Lung (tissue), 12 donors: ENCODE data around the gene GPC5. TPM values are rescaled to one million over a fixed set of nuclear protein-coding genes. Genes with fewer than 3 reads are reported as not detected.

Source experiments
- ATAC-seq: fragments of 200-7000 bp; cut with Tn5 transposase; one replicate; pipeline ENCODE4 v1.9.1; 2020; ENCODE audit warnings: moderate number of reproducible peaks; ENCODE audit not compliant: insufficient read depth, low FRiP score
- DNase-seq, 3 donors: peaks; one replicate each; pipeline ENCODE4 v3.0.0-alpha.2; 2013 to 2017
- H3K27ac ChIP-seq, 2 donors: one replicate each; pipeline ENCODE4 v1.5.1; 2013; ENCODE audit warnings: mild to moderate bottlenecking in 2 of 2, moderate library complexity in 2 of 2, control low read depth in 1 of 2, inconsistent platforms in 1 of 2, low read depth in 1 of 2, low read length in 1 of 2
- H3K27me3 ChIP-seq, 3 donors: one replicate each; pipeline ENCODE4 v1.5.1; 2013; ENCODE audit warnings: low read length in 2 of 3; ENCODE audit not compliant: control insufficient read depth in 3 of 3, insufficient read depth in 3 of 3
- H3K36me3 ChIP-seq, 4 donors: one replicate each; pipeline ENCODE4 v1.5.1; 2013; ENCODE audit warnings: low read length in 4 of 4, mild to moderate bottlenecking in 1 of 4, moderate library complexity in 1 of 4; ENCODE audit not compliant: control insufficient read depth in 4 of 4, insufficient read depth in 4 of 4
- H3K4me1 ChIP-seq, 5 donors: one replicate each; pipeline ENCODE4 v1.5.1; 2013; ENCODE audit warnings: low read length in 5 of 5, mild to moderate bottlenecking in 2 of 5, moderate library complexity in 1 of 5; ENCODE audit not compliant: control insufficient read depth in 5 of 5, insufficient read depth in 5 of 5
- H3K4me3 ChIP-seq: one replicate; pipeline ENCODE4 v1.5.1; 2013; ENCODE audit warnings: mild to moderate bottlenecking, control low read depth, moderate library complexity
- H3K9ac ChIP-seq, 2 donors: one replicate each; pipeline ENCODE4 v1.5.1; 2013; ENCODE audit warnings: low read length in 2 of 2, control low read depth in 1 of 2; ENCODE audit not compliant: insufficient read depth in 1 of 2
- H3K9me3 ChIP-seq, 4 donors: one replicate each; pipeline ENCODE4 v1.5.1; 2013; ENCODE audit warnings: low read length in 3 of 4, mild to moderate bottlenecking in 1 of 4, moderate library complexity in 1 of 4; ENCODE audit not compliant: control insufficient read depth in 4 of 4, insufficient read depth in 3 of 4
- WGBS, 2 donors: extraction: QIAGEN DNeasy Blood & Tissue Kit; methylation state at CpG; one replicate each; pipeline ENCODE4 v1.1.7; 2013; 5-methylcytosine and 5-hydroxymethylcytosine counted together
- polyA plus RNA-seq, 2 donors: library from polyadenylated mRNA; stranded (reverse); fragments of 200-250 nt; gene quantifications; one replicate each; pipeline ENCODE4 v1.2.1, GENCODE V29; 2013
- total RNA-seq, 2 donors: library from RNA; depleted of rRNA in 1 of 2; stranded (reverse); fragments of >200 nt in 1 of 2; gene quantifications; one replicate each; pipeline ENCODE4 v1.2.1, GENCODE V29; 2014 to 2021
- TF ChIP-seq, protein P1 (sequence below): IDR thresholded peaks from 2 replicates; pipeline ENCODE4 v1.5.1; 2012; ENCODE audit warnings: mild to moderate bottlenecking; ENCODE audit errors: control extremely low read depth, extremely low read depth
- donor health status: control.
- donor health status: control.
- donor health status: Bipolar disorder and iron deficiency.
- donor health status: healthy.
- donor health status: DM: yes; HTN: yes; CAD: no.

Gene GPC5
- total and polyA plus RNA-seq, 4 donors = 0.55 to 37.3 (median 4.4) TPM

DNA sequence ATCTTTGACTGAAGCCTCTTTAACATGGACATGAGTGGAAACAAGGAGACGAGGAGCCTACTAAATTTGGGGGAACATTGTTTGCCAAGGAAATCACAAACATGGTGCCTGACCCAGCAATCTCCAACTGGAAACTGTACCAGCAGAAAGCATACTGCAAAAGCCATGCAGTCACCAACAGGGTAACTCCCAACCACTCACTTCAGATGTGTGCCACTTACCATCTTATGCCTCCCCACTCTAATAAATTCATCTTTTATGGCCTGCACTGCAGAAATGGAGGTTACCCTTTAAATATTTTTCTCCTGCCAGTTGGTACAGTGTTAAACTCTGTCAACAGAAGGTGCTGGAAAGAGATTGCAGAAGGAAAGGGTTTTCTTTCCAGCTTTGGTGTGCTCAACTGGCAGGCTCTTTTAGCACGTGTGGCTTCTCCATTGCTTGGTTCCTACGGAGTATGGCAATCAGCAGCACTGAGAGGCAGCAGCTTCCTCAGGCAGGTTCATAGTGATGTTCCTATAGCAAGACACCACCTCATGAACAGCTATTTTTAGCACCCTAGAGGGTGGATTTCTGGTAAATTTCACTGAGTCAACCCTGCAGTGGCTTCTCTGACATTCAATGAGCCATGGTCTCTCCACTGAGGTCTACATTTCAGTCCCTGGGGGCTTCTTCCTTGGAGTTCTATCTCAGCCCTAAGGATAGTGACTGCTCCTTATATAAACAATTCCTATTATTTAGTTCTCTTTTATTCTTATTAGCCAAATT lies 29.6 kb upstream of the GPC5 start:
- no peak for ATAC-seq
- H3K4me3 ChIP-seq = no peak overlapping the region
- DNase-seq = no peak
- no peaks in the 10 kb centered on the region for H3K27me3 ChIP-seq
- H3K9ac ChIP-seq = no peak overlapping the region
- no peaks in the 10 kb centered on the region for H3K36me3 ChIP-seq
- no peaks in the 10 kb centered on the region for H3K9me3 ChIP-seq
- H3K27ac ChIP-seq = no peak overlapping the region
- peaks cover 0 to 4% (median 0%) of the 10 kb centered on the region in 5 donors for H3K4me1 ChIP-seq
- 83 to 94% methylated on average over 3 of the region's 3 CpGs for WGBS, 2 donors
- TF ChIP-seq, protein P1, sequence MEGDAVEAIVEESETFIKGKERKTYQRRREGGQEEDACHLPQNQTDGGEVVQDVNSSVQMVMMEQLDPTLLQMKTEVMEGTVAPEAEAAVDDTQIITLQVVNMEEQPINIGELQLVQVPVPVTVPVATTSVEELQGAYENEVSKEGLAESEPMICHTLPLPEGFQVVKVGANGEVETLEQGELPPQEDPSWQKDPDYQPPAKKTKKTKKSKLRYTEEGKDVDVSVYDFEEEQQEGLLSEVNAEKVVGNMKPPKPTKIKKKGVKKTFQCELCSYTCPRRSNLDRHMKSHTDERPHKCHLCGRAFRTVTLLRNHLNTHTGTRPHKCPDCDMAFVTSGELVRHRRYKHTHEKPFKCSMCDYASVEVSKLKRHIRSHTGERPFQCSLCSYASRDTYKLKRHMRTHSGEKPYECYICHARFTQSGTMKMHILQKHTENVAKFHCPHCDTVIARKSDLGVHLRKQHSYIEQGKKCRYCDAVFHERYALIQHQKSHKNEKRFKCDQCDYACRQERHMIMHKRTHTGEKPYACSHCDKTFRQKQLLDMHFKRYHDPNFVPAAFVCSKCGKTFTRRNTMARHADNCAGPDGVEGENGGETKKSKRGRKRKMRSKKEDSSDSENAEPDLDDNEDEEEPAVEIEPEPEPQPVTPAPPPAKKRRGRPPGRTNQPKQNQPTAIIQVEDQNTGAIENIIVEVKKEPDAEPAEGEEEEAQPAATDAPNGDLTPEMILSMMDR = no peak

DNA sequence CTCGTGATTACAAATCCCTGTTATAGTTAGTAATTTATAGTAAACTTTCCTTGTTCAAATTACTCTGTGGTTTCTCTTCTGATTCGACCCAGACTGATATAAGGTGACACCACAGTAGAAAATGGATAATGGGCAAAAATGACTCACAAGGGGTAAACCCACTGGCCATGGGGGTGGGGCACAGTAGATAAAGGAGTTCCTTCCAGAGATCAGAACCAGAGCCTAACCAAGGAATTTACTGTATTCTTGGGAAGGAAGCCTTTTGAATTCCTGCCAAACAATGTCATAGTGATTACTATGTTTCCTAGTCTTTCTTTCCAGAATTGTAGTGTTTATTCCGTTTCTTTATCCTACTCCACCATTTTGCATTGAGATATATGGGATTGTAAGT lies 29.0 kb upstream of the GPC5 start:
- Histone ChIP-seq H3K27ac (no peak overlapping the region), H3K9ac (no peak overlapping the region), H3K36me3 (no peaks in the 10 kb centered on the region), H3K27me3 (no peaks in the 10 kb centered on the region), H3K9me3 (no peaks in the 10 kb centered on the region), H3K4me3 (no peak overlapping the region), H3K4me1 (peaks cover 0 to 4% (median 0%) of the 10 kb centered on the region in 5 donors)
- TF ChIP-seq, protein P1 = no peak
- WGBS, 2 donors = 52 to 73% methylated on average over 3 of the region's 3 CpGs
- DNase-seq (peak in 2 of 3 donors; percentile 27 to 60), ATAC-seq (no peak)

DNA sequence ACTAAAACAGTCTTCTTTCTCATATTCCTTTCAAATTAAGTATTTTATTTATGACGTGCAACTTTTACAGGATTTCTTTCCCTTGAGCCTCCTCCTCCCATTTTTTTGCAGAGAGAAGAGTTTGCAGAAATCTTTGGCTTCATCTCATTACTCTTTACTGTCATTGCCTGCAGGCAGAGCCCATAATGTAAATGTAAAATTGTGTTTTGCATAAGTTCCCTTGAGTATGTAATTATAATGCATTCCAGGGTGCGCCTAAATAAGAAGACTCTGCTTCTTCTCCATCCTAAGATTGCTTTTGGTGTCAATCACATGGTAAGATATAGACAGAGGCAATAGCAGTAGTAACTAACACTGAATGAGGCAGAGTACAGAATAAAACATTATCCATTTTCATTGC lies 27.9 kb upstream of the GPC5 start:
- ATAC-seq (no peak), DNase-seq (no peak)
- Histone ChIP-seq H3K9ac (no peak overlapping the region), H3K4me1 (peaks cover 0 to 4% (median 0%) of the 10 kb centered on the region in 5 donors), H3K36me3 (no peaks in the 10 kb centered on the region), H3K27ac (no peak overlapping the region), H3K4me3 (no peak overlapping the region), H3K9me3 (no peaks in the 10 kb centered on the region), H3K27me3 (no peaks in the 10 kb centered on the region)
- 97% methylated on average over 2 of the region's 2 CpGs for WGBS, 2 donors
- TF ChIP-seq, protein P1 = no peak
